Amniotic epithelial cell (primary cell): ENCODE measurements around the gene AHCY.
"Not testable (repeated sequence)": the region's sequence is repeated elsewhere in the genome, so short reads cannot be mapped to it uniquely, and the experiment has no call there.

Experiments used
- DNase-seq: peaks from one replicate; pipeline ENCODE4 v3.0.0-alpha.2; 2010; ENCODE audit warnings: low read depth

The AHCY gene

DNA sequence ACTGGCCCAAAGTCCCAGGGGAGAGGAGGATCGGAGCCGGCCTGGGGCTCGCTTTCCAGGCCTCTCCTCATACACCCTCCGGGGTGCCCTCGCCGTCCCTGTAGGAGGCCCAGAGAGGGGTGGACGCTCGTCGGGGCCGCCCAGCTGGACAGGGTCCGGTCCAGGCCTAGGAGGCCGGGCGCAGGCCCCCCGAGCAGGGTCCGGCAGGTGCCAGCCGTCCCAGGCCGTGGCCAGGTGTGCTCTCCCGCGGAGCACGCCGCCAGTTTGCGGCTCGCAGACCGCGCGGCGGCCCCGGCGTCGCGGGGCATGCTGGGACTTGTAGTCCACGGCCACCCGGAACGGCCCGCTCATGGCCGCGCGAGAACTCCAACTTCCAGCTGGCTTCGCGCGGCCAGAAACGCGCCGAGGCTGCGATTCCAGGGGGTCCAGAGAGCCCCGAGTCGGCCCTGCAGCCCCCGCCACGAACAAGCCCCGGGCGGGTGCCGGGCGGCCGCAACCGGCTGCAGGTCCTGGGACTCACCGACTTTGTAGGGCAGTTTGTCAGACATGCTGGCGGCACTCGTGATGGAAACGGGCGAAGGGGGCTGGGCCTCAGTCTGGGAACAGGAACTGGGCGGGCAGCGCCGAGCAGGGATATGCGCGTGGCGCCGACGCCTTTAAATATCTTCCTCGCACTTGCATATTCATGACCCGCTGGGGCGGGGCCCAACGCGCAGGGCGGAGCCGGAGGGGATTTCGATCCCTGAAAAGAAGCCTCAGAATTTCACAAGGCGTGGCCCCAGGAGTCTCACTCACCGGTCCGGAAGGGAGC is at the start of gene AHCY:
AHCY (minus strand) TSS at position 633 of the 811 bp plus-strand sequence; CDS start at position 548, 85 bp downstream.
- DNase-seq: peak; percentile 96

DNA sequence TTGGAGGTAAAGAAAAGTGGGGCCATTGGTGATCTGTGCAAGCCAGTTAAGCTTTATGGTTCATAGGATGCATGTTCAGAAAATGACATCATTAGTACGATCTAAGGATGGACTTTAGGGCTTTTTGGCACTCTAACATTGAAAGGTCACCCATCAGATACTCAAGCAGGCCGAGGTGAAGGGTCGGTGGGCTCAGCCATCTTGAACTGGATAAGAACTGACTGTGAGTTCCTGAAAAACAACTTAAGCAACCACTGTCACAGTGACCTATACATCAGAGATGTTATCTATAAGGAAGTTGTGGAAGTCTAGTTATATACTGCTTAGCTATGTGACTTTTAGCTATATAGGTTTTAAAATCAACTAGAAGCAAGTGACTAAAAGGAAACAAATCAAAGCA is 46.9 kb upstream of the AHCY start:
- peak; percentile 15 for DNase-seq

DNA sequence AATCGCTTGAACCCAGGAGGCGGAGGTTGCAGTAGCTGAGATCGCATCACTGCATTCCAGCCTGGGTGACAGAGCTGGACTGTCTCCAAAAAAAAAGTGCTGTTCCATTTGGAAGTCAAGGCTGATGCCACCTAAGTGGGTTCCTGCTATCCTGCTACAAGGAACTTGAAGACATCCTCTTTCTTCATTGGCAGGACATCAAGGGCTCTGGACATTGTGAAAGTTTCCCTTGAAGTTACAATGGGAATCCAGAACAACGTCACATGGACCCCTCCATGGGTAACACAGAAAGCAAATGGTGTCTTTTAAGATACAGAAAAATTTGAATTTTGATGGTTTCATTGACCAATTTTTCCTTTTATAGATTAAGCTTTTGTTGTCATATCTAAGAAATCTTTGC is 44.4 kb upstream of the AHCY start:
- no peak for DNase-seq

DNA sequence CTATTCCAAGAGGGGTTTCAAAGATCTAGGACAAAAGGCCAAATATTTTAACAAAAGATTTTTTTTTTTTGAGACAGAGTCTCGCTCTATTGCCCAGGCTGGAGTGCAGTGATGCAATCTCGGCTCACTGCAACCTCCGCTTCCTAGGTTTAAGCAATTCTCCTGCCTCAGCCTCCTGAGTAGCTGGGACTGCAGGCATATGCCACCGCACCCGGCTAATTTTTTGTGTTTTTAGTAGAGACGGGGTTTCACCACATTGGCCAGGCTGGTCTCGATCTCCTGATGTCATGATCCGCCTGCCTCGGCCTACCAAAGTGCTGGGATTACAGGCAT is 43.3 kb upstream of the AHCY start:
- not testable (repeated sequence) for DNase-seq

DNA sequence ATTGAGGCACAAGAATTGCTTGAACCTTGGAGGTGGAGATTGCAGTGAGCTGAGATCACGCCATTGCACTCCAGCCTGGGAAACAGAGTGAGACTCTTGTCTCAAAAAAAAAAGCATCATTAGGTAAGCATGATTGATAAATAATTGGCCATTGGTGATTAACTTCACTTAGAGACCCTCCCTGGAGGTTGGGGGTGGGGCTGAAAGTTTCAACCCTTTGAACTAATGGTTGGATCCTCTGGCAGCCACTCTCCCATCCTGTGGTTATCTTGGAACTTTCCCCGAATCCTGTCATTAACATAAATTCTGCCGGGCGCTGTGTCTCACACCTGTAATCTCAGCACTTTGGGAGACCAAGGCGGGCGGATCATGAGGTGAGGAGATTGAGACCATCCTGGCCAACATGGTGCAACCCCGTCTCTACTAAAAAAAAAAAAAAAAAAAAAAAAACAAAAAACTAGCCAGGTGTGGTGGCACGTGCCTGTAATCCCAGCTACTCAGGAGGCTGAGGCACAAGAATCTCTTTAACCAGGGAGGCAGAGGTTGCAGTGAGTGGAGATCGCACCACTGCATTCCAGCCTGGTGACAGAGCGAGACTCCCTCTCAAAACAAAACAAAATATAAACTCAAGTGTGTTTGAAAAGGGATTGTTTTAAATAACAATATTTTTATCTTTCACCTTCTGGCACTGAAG is 42.8 kb upstream of the AHCY start:
- DNase-seq: not testable (repeated sequence)

DNA sequence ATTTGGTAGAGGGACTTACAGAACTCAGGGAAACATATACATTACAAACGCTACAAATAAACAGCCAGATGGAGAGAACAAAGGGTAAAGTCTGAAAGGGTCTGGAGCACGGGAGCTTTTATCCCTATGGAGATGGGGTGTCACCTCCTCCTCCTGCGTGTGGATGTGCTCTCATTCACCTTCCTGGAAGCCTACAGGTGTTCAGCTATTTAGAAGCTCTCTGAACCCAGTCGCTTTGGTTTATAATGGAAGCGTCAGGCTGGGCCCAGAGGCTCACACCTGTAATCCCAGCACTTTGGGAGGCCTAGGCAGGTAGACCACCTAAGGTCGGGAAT is 42.2 kb upstream of the AHCY start:
- no peak for DNase-seq

DNA sequence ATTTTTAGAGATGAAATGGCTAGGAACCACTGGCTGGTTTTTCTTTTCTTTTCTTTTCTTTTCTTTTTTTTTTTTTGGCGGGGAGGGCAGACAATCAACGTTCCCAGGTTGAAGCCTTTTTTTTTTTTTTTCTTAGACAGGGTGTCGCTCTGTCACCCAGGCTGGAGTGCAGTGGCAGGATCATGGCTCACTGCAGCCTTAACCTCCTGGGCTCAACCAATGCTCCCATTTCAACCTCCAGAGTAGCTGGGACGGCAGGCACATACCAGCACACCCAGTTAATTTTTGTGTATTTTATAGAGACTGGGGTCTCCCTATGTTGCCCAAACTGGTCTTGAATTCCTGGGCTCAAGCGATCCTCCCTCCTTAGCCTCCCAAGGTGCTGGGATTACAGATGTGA is 41.1 kb upstream of the AHCY start:
- no peak for DNase-seq

DNA sequence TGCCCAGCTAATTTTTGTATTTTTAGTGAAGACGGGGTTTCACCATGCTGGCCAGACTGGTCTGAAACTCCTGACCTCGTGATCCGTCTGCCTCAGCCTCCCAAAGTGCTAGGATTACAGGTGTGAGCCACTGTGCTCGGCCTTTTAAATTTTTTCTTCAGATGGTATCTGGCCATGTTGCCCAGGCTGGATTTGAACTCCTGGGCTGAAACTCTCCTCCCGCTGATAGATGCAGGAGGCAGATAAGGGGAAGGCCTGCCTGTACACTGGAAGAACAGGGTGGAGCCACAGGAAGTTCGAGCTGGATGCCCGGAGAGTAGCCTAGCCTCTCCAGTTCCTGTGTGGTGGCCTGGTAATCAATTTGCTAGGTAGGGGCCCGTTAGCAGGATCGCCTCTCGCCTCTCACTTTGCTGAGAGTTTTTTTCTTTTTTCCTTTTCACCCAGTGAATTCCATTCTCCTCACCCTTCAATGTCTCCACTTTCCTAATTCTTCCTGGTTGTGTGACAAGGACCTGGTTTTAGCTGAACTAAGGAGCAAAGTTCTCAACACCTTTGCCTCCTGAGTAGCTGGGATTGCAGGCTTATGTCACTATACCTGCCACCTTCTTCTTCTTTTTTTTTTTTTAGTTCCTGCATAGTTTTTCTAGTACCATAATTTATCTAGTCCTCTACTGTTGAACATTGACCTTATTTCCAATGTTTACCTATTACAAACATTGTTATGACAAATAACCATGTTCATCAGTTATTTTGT is 40.5 kb upstream of the AHCY start:
- DNase-seq: no peak

DNA sequence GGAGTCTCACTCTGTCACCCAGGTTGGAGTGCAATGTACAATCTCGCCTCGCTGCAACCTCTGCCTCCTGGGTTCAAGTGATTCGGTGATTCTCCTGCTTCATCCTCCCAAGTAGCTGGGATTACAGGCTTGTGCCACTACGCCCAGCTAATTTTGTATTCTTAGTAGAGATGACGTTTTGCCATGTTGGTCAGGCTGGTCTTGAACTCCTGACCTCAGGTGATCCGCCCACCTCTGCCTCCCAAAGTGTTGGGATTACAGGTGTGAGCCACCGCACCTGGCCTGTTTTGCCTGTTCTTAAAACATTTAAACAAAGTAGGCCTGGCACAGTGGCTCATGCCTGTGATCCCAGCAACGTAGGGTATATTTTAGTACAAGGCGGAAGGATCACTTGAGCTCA is 38.0 kb upstream of the AHCY start:
- not testable (repeated sequence) for DNase-seq

DNA sequence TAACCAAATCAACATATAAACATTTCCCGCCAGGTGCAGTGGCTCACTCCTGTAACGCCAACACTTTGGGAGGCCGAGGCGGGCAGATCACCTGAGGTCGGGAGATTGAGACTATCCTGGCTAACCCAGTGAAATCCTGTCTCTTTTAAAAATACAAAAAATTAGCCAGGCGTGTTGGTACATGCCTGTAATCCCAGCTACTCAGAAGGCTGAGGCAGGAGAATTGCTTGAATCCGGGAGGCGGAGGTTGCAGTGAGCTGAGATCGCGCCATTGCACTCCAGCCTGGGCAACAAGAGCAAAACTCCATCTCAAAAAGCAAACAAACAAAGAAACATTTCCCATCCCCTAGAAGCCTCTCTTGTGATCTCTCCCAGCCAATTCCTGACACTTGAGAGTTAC is 37.6 kb upstream of the AHCY start:
- not testable (repeated sequence) for DNase-seq

DNA sequence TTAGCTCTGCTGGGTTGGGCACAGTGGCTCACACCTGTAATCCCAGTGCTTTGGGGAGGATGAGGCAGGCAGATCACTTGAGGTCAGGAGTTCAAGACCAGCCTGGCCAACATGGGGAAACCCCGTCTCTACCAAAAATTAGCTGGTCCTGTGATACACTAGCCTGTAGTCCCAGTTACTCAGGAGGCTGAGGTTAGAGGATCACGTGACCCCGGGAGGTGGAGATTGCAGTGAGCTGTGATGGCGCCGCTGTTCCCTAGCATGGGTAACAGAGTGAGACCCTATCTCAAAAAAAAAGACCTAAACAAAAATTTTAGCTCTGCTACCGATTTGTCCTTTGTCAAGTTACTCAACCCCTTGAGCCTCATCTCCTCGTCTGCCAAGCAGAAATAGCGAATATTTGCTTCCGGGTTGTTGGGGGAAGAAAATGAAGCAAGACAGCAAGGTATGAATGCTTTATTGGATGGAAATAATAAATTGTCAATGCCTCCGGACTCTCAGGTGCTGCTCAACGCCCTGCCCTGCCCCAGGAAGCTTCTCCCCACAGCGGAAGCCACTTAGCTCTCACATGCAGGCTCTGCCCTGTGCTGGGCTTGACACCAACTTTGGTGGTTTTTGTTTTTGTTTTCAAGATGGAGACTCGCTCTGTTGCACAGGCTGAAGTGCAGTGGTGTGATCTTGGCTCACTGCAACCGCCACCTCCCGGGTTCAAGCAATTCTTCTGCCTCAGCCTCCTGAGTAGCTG is 35.0 kb upstream of the AHCY start:
- DNase-seq: no peak

DNA sequence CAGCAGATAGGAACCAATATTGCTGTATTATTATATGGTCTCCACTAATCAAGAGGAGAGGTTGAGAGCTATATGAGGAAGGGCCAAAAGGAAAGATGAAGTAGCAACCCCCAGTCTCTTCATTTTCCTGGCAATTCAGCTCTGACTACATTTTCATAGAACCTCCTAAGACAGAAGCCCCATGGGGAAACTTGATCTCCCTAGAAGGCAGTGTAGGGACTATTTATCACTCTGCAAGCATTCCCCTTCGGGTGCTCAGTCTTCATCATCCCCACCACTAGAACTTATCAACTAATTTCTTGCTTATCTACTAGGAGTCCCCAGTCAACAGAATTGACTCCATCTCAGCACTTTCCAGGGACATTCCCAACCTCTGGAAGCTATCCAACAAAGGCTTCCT is 34.4 kb upstream of the AHCY start:
- DNase-seq: no peak

DNA sequence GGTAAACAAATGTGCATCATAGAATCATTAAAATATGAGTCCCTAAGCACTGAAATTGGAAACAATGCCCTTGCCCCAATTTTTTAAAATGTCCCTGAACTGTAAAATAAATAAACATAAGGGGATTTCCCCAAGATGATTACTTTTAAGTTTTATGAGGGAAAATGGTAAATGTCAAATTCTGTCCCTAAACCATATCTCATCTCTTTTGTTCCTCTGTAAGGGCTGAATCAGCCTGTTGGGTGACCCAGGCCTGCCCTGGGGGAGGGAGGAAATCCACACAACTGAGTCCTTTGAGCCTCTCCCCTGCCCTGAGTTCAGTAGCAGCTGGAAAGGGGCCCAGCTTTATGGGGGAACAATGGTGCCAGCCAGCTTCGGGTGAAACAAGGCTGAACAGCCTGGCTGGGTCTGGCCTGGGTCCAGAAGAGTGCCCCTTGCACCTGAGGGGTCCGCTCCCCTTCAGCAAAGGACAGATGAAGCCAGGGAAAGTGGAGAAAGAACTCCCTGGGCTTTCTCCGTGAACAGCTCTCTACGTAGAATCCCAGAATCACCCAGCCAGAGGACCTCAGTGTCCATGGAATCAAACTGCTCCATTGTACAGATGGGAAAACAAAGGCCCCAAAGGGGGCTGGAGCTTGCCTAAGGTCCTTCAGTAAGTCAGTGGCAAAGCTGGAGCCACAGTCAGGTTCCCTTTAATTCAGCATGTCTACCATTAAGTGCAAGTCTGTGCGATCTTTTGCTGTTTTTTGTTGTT is 31.7 kb upstream of the AHCY start:
- no peak for DNase-seq

DNA sequence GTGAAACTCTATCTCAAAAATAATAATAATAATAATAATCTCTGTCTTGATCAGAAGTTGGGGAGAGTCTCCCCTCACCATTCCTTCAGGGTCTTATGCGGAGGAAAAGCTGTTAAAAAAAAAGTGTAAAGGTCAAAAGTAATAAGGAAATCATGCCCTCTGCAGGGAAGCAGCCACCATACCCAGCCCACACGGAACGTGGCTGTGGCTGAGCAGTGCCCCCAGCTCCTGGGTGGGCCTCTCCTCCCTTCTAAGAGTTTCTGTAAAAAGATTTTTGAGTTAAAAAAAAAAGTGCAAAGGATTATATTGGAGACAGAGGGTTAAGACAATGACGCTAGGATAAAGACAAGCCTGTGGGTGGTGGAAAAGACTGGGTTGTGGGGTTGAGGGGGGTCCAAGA is 30.6 kb upstream of the AHCY start:
- DNase-seq: no peak

DNA sequence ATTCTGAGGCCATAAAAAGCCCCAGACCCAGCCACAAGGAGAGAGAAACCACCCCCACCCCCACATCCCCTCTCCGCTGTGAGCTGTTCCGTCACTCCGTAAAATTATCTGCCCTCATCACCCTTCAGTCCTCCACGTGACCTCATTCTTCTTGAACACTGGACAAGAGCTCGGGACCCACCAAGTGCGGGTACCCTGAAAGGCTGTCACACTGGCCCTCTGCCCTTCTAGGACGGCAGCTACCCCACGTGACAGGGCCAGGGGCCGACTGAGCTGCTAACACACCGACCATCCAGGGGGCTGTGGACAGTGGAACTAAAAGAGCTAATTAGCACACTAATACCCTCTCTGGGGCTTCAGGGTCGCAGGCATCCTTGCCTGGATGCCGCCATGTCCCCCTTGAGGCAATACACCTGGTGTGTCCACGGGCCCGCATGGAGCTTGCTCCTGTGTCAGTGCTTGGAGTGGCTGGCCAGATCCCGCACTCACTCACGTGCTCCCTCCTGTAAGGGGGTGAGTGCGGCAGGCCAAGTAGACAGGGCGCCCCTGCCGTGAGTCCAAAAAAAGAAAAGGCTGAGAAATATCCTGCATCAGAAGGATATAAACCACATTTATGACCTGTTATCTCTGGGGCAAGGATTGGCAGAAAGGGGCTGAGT is 29.2 kb upstream of the AHCY start:
- DNase-seq: no peak

DNA sequence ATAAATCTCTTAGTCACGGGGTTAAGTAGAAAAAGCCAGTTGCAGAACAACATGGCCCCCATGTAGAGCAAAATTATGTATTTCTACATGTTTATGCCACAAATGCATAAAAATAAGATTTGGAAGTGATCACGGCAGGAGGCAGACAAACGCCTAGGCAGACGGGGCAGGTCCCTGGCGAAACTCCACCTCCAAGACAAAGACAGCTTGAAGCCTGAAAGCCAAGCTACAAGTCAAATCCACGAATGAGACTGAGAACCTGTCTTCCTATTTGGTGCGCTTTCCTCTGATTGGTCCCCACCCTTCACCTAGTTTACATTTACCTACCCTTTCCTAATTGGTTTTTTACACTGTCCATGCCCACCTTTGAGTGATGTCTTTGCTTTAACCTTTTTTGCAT is 28.7 kb upstream of the AHCY start:
- no peak for DNase-seq

DNA sequence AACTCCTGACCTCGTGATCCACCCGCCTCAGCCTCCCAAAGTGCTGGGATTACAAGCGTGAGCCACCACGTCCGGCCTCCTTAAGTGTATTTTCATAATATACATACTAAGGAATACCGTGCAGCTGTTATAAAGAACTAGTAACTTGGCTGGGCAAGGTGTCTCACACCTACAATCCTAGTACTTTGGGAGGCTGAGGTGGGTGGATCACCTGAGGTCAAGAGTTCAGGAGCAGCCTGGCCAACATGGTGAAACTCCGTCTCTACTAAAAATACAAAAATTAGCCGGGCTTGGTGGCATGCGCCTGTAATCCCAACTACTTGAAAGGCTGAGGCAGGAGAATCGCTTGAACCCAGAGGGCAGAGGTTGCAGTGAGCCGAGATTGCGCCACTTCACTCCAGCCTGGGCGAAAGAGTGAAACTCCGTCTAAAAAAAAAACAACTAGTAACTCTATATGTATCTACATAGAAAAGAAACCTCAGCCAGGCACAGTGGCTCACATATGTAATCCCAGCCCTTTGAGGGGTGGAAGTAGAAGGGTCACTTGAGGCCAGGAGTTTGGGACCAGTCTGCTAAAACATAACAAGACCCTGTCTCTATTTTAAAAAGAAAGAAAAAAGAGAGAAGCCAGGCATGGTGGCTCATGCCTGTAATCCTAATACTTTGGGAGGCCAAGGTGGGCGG is 27.8 kb upstream of the AHCY start:
- DNase-seq: not testable (repeated sequence)

DNA sequence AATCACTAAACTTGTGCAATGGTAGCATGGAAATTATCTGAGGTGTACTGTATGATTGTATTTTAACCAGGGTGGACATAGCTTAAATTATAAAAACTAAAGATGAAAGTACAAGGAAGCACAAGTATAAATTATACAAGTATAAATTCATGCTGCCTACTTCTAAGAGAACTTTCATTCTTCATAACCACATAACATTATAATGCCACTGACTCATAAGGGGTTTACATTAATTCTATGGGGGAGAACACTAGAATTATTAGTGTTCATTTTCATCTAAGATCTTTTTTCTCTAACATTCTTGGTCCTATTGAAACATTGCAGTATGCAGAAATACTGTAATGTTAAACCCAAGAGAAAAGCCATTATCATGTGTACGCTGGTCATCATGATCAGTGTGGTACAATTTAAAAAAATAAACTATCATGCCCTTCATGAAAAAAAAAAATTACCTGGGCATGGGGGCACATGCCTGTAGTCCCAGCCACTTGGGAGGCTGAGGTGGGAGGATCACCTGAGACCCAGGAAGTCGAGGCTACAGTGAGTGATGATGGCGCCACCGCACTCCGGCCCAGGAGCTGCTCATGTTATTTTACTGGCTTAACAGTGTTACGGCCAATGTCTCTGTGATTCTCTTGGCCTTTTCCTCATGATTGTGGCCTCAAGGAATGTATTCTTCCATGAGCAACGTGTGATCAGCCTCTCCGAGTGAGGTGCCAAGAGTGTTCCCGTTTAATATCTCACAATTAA is 25.9 kb upstream of the AHCY start:
- DNase-seq: peak; percentile 40

DNA sequence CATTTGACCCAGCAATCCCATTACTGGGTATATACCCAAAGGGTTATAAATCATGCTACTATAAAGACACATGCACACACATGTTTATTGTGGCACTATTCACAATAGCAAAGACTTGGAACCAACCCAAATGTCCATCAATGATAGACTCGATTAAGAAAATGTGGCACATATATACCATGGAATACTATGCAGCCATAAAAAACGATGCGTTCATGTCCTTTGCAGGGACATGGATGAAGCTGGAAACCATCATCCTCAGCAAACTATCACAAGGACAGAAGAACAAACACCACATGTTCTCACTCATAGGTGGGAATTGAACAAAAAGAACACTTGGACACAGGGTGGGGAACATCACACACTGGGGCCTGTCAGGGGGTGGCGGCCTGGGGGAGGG is 25.1 kb upstream of the AHCY start:
- DNase-seq: not testable (repeated sequence)

DNA sequence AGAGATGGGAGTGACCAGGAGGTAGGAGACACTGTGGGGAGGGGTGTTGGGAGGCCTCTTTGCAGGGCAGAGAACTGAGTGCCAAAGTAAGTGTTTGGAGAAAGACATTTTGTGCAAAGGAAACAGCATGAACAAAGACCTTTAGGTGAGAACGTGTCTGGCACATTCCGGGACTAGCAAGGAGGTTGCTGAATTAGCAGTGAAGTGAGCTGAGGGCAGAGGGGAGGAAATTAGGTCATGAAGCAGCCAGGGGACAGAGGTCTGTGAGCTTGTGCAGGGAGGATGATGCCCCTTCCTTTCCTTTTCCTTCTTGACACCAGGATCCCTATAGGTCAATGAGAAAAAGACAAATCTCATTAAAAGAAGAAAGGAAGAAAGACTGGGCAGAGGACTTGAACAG is 21.4 kb upstream of the AHCY start:
- DNase-seq: no peak
